Left kidney (tissue), 2 donors: Measurements from ENCODE around the gene BCL2. TPM values are rescaled to one million over a fixed set of nuclear protein-coding genes. Genes with fewer than 3 reads are reported as not detected.

ENCODE experiments used
- DNase-seq: peaks from one replicate; pipeline ENCODE4 v3.0.0-alpha.2; 2013
- polyA plus RNA-seq: library from polyadenylated mRNA; unstranded; fragments of 120-200 nt; gene quantifications from one replicate; pipeline ENCODE4 v1.2.1, GENCODE V29; 2013; ENCODE audit not compliant: insufficient read length

The BCL2 gene
- polyA plus RNA-seq, 1 donor, result 25.2 TPM

DNA sequence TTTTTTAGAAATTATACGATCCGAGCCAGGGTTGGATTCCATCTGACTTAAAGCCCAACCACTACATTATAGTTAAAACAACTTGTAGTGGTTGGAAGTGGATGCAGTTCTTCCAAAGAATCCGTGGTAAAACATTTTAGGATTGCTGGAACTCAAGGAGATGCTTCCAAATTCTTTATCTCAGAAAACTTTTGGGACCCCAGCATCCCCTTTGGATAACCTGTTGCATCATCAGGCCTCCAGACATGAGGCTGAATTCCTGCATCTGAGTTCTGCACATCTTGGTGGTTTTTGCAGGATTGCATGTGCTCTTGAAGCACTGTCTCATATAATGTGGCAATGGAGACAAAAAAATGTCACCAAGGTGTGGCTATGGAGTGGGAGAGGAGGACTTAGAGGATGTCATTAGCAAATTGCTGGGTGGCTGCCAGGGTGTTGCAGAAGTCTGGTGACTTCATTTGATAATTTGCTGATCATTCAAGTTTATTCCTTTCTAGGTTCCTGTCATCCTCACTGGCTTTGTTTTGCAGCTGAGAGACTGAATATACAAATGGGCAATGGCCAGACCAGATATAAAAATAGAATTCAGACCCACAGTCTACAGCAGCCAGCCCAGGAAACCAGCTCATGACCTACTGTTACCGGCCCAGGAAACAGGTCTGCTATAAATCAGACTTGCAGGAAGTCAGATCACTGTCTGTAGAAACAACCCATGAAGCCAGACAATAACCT, 207.7 kb downstream of the BCL2 start:
- DNase-seq, result no peak

GRCh38 chr18:63109802-63110201, 209.8 kb downstream of the BCL2 start:
- no peak for DNase-seq

GRCh38 chr18:63109022-63109421, 210.5 kb downstream of the BCL2 start:
- no peak for DNase-seq

- DNase-seq, result no peak
Measured at GRCh38 chr18:63107931-63108330, 211.6 kb downstream of the BCL2 start.

DNA sequence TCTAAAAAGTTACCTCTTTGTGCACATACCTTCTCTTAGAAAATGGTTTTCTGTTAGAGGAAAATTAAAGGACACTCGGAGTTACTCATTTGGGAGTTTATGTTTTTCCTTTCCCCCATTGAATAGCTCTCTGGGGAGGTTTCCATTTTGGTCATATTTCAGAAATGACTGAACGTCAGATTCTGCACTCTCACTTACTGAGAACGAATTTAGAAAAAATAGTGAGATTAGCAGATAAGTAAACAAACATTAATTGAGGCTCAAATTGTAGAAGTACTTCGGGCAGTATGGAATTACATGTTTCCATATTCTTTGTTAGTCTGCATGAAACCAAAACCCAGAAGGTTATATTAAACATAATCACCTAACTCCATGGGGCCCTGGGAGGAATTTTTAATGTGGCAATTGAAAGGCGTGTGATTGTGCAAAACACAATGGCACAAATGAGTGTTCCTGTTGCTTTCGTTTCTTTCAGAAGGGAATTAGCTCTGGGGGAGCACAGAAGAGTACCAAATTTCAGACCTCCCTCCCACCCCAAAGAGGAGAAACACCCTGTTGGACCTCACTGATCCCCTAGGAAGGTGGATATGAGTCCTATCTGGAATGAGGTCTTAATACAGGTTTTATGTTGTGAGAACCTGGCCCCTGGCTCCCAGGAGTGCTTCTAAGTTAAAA, 212.3 kb downstream of the BCL2 start:
- no peak for DNase-seq

DNA sequence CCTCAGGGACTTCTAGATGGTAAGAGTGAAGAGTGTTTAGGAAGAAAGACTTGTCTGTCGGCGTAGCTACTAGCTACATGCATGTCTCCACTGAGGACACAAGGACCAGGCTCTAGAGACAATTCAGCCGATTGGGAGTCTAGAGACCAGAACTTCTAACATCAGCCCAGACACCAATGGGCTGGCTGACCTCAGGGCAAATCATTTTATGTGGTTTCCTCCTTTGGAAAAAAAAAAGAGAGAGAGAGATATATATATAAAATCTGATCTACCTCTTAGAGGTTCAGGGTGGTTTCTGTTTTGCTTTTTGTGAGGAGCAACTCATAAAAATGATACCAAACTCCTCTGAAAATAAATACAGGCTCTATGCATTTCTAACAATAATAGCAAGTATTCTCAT, 212.8 kb downstream of the BCL2 start:
- DNase-seq, result no peak

GRCh38 chr18:63105636-63106316, 213.8 kb downstream of the BCL2 start:
- DNase-seq, result no peak

DNA sequence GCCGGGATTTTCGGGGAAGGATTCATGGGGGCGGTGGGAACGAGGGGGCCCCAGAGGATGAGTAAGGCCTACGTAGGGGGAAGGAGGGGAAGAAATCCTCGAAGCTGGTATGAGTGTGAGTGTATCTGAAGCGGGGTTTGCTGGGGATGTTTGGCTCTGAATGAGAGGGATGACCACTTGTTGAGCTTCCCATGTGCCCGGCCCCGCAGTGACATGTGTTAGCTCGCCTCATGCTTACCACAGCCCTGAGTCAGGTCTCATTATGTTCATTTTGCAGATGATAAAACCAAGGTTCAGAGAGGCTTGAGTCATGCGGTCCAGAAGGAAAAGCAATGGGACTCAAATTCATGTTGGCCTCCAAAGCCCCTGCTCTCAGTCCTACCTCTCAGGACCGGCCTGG, 214.7 kb downstream of the BCL2 start:
- DNase-seq, result no peak

DNA sequence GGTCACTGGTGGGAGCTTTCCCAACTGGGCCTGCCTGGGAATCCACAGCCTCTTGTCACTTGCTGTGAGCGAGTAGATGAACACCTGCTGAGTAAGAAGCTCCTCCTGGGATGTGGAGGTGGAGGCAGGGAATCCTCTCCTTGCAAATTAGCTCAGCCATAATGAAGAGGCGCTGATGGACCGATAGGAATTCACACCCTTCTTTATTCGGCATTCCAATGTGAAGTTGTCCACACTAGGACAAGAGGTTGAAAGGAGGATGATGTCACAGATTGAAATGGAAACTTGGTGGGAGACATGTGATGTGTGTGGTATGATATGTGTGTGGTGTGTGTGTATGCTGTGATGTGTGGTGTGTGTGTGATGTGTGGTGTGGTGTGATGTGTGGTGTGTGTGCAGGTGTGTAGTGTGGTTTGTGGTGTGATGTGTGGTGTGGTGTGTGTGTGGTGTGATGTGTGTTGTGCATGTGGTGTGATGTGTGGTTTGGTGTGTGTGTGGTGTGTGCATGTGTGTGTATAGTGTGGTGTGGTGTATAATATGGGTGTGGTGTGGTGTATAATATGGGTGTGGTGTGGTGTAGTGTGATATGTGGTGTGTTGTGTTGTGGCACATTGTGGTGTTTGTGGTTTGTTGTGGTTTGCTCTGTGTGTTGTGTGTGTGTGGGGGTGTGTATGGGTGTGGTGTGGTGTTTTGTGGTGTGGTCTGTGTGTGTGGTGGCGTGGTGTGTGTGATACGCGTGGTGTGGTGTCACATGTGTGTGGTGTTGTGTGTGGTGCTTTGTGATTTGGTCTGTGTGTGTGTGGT, 216.4 kb downstream of the BCL2 start:
- no peak for DNase-seq

GRCh38 chr18:63100630-63101055, 218.9 kb downstream of the BCL2 start:
- no peak for DNase-seq

DNA sequence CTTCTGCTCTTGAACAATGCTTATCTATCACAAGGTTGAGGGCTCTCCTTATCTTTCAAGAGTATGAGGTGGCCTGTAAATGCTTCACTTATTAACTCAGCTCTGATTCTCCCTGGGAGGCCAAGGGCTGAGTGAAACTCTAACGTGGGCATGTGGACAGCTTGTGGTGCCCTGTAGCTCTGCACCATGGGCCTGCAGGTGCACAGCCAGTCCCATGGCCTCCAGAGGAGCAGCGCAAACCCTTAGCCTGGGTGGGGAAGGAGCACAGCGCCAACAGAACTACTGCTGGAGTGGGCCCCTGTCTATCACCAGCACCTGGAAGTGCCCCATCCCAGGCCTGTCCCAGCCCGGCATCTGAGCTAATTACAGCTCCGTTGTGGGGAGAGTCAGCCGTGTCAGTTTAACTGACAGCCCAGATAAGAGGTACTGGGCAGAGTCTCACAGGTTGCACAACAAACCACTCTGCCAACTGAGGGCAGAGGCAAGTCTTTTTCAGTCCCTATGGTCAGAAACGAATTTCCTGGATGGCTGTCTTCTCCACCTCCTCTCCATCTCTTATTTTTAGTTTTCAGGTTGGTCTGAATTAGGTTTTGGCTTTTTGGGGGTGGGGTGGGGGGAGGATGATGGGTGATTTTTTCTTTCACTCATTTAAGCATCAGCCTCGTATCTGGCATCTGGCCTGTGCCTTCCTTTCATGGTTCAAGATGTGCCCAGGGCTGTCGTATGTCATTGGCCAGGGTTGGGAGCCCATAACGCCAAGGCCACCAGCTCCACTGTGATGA, 219.5 kb downstream of the BCL2 start:
- no peak for DNase-seq

DNA sequence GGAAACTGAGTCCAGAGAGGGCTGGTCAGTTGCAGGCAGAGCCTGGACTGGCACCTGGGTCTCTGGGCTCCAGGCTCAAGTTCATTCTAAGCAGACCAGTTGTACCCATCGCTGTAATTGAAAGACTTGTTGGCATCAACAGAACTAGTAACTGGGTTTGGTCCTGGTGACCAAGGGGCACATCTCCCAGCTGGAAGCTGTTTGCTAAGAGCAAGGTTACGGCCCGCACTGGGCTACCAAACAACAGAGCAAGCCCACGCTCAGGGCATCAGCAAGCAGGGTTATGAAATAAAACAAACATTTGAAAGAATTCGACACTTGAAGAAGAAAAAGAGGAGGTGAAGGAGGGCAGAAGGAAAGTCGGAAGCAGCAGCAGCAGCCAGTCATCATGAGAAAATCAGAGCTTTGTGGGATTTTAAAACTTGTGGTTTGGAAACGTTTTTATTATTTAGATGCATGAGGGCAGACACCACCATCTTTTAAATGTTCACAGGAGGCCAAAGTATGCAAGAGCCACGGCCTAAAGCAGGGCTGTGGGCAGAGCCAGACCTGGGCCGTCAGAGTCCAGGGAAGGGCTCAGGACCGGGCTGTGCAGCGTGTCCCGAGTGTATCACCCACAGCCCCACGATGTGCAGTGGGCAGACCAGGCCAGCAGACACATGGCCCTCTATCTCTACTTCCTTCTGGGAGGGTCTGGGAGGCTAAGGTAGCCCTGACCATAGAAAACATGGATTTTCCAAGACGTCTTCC, 220.3 kb downstream of the BCL2 start:
- DNase-seq, result no peak

DNA sequence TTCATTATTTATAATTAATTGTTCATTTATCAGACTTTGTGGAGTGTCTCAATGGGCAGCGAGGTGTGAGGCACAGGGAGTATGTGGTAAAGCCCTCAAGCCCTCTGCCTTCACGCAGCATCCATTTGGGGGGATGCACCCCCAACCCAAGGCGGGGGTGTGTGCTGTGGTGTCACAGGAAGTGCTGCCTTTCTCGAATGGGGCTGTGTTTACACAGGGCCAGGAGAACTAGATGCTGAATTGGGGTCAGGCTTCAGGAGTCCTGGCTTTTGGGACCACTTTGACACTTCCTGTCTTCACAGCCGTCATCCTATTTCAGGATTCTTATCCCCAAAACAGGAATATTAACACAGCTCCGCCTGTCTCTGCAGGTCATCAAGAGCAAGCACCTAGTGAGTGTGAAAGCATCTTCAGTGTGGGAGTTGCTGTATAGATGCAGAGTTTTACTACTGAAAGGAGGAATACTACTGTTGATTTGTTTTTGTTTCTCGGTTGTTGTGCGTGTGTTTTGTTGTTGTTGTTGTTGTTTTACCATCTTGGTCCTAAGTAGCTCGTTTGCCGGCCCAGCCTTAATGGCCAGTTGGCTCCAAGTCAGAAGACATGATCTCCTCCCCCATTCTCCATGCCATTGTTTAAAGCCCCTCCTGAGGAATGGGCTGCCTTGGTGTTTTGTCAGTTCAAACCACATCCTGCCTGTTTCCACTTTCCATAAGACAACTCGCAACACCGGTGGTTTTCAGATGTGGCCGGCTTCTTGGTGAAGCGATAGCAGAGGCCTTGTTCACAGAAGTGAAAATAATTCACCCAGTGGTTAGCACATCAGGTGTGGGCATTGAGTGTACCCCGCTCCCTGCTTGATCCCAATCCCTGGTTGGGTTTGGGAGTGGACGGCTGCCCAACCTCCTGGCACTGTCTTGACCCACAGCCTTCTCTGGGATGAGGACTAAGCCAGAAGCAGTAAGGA, 221.3 kb downstream of the BCL2 start:
- no peak for DNase-seq

DNA sequence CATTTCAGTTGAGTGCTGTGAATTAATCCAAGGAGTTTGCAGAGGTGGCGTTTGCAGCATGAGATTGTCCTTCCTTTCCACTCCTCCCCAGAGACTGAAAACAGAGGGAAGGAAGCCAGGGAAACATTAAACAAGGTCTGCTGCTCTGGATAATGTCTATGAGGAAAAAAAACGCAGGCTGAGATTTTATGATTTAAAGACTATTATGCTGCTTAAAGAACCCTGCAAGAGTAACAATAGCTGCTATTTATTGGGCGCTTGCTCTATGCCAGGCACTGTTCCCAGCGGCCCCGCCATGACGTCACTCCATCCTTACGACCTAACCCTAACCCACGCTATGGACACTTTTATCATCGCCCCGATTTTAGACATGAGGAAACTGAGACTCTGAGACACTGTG, 222.4 kb downstream of the BCL2 start:
- DNase-seq, result no peak

DNA sequence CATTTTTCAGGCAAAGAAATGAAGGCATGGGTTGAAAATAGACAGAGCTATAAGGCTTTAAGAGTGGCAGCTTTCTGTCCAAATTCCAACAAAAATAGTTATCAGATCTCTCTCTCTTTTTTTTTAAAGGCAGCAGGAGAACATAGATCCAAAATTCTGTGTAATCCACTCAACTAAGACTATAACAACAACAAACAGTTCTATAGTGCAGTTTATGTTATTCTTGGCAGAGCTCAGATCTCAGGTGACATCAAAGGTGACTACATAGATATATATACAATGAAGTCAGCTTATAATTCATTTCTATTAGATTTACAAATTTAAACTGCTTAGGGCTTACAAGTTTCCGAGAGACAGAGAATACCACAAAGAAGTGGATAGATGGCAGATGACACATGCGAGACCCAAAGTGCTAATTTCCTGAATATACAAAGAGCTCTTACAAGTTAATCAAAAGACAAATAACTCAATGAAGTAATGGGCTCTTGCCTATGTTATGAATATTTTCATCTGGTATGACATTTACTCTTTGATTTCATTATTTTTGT, 223.2 kb downstream of the BCL2 start:
- DNase-seq, result no peak

DNA sequence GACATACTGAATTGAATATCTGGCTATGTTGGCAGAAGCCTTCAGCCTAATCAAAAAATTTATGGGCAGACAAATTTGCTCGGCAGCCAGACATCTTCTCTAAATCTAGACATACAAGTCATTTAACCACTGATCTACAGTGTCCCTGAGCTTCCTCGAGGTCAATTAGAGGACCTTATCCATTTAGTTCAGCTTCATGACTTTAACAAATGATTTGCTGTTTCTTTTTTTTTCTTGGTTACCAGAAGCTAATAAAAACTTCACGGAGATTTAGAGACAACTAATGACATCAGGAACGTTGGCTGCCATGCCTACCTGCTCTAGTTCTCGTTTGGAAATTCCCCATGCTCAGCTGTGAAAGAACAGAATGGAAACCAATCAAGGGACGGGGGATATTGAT, 223.8 kb downstream of the BCL2 start:
- no peak for DNase-seq

DNA sequence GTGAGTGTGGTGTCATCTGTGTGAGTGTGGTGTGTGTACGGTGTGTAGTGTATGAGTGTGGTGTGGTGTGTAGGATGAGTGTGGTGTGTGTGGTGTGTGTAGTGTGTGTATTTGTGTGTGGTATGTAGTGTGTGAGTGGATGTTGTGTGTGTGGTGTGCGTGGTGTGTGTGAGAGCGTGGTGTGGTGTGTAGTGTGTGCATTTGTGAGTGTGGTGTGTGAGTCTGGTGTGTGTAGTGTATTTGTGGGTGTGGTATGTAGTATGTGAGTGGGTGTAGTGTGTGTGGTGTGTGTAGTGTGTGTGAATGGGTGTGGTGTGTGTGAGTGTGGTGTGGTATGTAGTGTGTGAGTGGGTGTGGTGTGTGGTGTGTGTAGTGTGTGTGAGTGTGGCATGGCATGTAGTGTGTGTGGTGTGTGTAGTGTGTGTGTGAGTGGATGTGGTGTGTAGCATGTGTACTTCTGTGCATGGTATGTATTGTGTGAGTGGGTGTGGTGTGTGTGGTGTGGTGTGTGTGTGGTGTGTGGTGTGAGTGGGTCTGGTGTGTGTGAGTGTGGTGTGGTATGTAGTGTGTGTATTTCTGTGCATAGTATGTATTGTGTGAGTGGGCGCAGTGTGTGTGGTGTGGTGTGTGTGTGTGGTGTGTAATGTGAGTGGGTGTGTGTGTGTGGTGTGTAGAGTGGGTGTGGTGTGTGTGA, 227.8 kb downstream of the BCL2 start:
- no peak for DNase-seq

DNA sequence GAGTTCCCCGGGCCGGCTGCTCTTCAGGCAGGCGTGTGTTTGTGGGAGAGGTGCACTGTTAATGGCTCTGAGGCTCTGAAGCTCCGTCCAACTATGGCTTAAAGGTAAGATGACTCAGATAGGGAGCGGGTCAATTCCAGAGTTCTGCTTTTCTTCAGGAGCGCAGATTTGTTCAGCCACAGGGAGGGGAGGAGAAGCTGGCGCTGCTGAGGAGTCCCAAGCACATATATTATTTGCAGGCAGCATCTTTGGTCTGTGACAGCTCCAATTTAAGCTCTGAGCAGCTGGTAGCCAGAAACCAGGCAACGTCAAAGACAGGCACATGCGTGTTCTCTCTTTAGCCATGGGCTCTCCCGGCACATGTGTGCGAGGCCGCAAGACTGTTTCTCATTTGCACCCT, 229.2 kb downstream of the BCL2 start:
- DNase-seq, result no peak

DNA sequence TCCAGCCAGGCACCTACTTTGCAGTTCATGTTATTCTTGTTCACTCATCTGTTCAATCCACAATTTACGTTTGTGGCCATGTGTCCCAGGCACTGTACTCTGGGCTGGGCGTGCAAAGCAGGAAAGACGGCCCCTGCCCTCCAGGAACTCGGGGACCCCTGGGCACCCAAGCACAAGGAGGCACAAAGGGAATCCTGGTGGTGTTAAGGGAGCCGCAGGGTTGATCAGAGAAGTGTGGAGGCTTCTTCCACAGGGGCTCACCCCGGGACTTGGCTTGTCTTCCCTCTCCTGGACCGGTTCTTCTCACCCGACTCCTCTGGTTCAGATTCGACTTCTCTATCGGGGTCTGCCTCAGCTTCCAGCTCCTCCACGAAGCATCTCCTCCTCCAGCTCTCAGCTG, 230.5 kb downstream of the BCL2 start:
- DNase-seq, result no peak
